ENCODE results near the gene F2R.
"Not testable (repeated sequence)": the region's sequence is repeated elsewhere in the genome, so short reads cannot be mapped to it uniquely, and the experiment has no call there.

Gene F2R

DNA sequence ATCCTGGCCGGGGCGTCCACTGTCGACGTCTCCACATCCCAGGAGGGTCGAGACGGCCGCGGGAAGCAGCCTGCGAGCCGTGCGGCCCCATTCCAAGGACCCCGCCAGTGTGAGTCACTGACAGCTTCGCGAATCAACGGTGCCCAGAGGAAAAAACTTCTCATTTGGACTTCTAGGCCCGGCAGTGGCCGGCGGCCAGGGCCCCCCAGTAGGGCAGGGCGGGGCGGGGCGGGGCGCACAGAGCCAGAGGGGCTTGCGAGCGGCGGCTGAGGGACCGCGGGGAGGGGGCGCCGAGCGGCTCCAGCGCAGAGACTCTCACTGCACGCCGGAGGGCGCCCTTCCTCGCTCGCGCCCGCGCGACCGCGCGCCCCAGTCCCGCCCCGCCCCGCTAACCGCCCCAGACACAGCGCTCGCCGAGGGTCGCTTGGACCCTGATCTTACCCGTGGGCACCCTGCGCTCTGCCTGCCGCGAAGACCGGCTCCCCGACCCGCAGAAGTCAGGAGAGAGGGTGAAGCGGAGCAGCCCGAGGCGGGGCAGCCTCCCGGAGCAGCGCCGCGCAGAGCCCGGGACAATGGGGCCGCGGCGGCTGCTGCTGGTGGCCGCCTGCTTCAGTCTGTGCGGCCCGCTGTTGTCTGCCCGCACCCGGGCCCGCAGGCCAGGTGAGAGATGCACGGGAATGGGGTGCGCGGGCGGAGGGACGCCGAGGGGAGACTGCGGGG, at the start of gene F2R:
F2R (plus strand) TSS at position 391 of the 720 bp plus-strand sequence; CDS start at position 573, 182 bp downstream.
- peak; percentile 34 for DNase-seq (ENCODE audit: low spot score)

DNA sequence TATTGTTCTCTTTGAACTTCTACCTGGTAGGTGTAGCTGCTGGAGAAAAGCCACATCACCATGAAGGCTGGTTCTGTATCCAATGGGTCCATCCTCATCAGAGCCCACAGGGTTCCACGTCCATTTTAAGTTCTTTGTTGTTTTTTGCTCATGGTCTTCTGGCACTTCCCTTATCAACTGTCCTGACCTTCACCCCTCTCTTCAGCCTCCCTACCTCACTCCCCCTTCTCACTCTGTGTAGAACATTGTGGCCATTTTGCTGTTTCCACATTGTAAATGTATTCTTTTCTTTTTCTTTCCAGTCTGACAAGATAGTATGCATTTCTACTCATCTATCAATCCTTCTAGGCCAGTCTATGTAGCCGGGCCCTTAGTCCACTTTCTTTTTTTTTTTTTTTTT, 48.4 kb upstream of the F2R start:
- no peak for DNase-seq (ENCODE audit: low spot score)

DNA sequence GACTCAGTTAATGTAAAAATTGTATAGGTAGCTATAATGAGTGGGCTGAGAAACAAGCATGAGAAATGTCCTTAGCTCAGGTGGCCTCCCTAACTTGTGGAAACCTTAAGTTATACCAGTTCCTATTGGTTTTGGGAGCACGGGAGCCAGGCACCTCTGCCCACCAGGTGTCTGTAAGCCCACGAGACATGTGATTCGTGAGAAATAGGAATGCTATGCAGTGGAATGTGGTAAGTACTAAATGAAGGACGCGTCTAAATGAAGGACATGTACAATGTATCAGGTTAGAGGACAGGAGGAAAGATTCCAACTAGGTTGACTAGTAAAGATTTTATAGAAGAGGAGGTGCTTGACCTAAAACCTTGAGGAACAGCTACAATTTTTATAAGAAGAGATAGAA, 46.7 kb upstream of the F2R start:
- DNase-seq (ENCODE audit: low spot score) = no peak

DNA sequence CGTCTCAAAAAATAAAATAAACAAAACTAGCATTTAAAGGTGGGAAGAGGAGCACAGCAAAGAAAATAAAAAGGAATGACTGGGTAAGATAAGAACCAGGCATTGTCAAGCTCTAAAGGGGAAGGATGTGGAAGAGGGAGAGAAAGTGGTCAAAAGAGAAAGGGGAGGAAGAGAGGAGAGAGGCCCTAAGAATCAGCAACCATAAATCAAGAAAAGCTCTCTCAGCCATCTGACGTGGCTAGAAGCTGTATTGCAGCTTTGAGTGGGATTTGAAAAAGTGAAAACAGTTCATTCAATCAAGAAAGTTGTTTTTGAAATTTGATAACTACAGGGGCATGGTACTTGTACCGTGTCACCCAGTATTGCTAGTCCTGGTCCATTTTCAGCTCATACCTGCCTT, 45.4 kb upstream of the F2R start:
- DNase-seq (ENCODE audit: low spot score) = no peak

DNA sequence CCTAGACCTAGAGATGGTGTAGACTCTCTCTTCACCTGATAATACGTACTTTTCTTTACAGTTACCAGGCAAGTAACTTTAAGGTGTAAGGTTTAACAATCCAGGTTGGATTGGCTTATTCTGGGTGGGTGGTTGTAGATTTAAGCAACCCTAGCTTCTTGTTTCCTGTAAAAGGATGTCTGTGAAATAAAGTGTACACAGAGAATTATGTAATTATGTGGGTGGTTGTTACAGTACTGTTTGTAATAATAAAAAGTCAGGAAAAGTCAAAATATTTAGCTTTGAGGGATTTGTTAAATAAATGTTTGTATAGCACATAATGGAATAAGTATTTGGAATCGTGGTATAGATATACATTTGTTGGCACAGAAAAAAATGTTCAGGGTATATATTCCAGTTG, 43.7 kb upstream of the F2R start:
- no peak for DNase-seq (ENCODE audit: low spot score)

DNA sequence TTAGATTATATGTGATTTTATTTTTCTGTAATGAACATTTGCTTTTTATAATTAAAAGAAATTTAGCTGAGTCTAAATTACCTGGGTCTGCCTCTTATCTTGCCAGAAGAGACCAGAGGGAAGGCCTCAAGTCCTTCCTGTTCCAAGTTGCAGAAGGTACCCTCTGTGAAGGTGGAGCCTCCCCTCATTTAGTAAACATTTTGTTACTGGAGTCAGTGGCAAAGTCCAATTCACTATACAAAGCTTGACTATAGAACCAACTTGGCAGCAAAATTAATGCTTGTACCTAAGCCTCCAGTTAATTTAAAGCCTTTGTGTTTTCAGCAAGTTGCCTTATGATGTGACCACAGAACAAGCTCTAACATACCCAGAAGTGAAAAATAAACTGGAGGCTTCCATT, 42.8 kb upstream of the F2R start:
- DNase-seq (ENCODE audit: low spot score) = no peak

DNA sequence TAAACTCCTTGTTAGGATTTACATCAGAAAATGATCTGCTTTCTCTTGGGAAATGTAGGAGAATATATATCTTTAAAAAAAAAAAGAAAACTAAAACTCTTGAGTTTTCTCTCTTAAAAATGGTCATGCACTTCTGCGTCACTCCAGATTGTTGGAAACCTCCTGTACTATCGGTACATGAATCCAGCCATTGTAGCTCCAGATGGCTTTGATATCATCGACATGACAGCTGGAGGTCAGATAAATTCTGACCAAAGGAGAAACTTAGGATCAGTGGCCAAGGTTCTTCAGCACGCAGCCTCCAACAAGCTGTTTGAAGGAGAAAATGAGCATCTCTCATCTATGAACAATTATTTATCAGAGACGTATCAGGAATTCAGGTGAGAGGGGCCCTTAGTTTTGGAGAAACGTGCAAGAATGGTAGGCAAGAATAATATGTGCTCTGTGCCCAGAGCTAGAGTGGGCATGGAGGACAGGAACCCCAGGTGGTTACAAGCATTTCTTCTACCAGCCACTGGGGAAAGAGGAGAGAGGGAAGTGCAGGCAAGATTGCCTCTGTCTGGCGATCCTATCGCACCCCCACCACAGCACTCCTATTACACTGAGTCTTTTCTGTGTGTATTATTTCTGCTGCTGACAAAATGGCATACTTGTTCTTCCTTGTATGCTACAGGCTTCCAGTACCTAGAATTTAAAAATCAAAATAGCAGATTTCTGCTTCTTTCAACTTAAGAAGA, 41.4 kb upstream of the F2R start:
- no peak for DNase-seq (ENCODE audit: low spot score)

DNA sequence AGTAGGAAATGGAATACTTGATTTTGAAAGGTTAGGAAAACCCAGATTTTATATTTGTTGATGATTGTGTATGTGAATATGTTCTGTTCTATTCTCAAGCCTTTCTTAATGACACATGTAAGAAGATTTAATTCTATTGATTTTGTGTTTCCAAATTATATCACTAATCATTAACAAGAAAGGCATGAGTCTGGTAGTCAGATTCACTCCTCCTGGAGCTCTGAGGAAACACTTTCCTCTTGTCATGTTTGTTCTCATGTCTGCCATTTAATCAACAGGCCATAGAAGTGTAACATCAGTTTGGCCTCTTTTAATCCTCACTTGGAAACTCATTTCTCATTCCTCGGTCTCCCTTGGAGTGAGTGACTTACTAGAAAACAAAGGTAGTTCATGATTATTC, 40.6 kb upstream of the F2R start:
- no peak for DNase-seq (ENCODE audit: low spot score)

DNA sequence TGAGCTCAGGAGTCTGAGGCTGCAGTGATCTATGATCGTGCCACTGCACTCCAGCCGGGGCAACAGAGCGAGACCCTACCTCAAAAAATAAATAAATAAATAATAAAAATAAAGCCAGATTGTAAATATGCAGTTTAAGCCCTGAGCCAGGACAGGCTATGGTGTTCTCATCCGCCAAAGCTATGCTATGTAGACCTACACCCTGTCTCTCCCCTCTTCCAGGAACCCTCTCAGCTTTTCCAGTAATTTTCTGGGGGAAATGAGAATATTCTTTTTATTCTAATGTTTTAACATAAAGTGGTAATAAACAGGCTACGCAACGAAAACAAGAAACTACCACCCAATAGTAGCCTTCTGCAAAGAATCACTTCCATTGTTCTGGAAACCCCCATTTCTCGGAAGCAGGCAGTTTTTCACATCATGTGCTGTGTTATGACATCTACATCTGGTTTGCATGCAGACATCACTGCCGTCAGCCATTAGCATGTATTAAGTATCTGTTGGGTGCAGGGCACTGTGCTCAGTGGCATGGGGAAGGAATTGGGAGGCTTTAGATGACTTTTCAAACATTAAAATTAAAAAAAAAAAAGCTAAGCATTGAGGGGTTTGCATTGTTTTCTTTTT, 38.0 kb upstream of the F2R start:
- no peak for DNase-seq (ENCODE audit: low spot score)

DNA sequence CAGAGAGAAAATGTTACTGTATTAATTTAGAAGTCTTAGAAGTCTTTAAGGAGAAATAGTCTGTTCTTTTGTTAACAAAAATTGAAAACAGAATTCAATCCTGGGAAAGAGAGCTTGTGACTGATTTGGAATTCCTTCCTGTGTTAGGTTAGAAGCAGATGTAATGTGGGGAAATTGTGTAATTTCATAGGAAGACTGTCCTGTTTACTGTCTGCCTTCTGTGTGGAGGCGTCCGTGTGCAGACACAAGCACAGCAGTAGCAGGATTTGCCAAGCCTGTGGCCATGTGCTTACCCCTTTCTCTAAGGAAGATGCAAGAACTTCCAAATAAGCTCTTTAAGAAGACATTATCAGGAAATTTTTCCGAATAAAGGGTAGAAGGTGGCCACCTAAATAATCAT, 36.7 kb upstream of the F2R start:
- no peak for DNase-seq (ENCODE audit: low spot score)

DNA sequence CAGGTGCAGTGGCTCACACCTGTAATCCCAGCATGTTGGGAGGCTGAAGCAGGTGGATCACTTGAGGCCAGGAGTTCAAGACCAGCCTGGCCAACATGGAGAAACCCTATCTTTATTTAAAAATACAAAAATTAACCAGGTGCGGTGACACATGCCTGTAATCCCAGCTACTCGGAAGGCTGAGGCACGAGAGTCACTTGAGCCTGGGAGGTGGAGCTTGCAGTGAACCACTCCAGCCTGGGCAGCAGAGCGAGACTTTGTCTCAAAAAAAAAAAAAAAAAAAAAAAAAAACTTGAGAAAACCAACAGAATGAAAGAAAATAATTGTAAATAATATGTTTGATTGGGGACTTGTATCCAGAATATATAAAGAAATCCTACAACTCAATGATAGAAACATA, 35.1 kb upstream of the F2R start:
- not testable (repeated sequence) for DNase-seq (ENCODE audit: low spot score)

DNA sequence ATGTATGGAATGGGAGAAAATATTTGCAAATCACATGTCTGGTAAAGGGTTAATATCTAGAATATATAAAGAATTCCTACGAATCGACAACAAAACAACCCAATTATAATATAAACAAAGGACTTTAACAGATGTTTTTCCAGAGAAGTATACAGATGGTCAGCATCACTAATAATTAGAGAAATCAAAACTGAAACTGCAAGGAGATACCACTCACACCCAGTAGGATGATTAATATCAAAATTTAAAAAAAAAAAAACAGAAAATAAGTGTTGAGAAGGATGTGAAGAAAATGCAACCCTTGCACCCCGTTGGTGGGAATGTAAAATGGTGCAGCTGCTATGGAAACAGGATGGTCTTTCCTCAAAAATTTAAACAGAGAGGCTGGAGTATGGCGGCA, 34.6 kb upstream of the F2R start:
- no peak for DNase-seq (ENCODE audit: low spot score)

DNA sequence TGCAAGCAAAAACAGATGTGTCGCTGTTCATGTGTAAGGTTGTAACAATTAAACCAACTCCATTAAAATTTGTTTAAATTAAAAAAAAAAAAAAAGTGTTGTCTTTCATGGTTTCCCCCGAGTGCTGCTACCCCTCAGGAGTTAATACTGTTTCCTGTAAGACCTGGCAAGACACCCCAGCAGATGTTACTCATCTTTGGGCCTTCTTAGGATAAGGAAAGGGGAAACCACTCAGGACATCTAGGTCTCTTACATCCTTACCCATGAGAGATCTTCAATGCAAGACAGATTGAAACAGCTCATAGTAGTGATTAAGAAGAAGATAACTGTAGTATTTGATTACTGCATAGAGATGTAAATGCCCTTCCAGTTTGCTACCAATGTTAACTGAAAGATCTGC, 33.5 kb upstream of the F2R start:
- no peak for DNase-seq (ENCODE audit: low spot score)

DNA sequence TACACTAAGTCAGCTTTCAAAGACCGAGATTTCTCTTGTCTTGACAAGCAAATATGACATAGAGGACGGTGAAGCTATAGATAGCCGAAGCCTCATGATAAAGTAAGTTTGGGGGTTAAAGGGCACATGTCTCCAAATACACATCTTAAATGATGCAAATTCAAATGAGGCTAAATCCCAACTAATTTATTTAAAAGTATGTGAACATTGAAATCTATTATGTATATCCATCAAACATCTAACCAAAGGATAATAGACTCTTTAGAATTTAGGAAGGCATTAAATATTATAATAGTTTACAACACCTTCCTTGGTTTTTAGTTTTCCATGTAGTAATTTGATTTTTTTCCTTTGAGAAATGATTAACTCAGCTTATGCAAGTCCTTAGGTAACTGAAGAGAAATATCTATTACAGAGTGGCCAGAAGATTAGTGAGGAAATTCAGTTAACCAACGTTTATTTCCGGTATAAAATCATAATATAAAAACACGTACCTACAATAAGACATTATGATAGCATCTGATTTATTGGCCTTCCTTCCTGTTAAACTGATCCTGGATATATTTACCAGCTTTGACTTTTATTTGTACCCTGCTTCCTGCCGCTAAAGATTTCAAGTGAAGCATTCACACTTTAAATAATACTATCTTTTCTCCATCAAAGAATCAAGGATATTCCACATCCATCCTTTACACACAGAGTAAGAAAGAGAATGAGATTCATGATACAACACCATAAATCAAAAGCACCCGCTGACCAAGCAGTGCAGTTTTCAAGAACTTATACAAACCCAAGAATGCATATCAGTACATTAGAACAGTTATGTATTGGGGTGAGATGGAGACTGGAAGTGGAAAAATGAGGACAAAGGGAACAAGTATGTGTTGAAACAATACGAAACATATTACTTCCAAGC, 31.9 kb upstream of the F2R start:
- no peak for DNase-seq (ENCODE audit: low spot score)

DNA sequence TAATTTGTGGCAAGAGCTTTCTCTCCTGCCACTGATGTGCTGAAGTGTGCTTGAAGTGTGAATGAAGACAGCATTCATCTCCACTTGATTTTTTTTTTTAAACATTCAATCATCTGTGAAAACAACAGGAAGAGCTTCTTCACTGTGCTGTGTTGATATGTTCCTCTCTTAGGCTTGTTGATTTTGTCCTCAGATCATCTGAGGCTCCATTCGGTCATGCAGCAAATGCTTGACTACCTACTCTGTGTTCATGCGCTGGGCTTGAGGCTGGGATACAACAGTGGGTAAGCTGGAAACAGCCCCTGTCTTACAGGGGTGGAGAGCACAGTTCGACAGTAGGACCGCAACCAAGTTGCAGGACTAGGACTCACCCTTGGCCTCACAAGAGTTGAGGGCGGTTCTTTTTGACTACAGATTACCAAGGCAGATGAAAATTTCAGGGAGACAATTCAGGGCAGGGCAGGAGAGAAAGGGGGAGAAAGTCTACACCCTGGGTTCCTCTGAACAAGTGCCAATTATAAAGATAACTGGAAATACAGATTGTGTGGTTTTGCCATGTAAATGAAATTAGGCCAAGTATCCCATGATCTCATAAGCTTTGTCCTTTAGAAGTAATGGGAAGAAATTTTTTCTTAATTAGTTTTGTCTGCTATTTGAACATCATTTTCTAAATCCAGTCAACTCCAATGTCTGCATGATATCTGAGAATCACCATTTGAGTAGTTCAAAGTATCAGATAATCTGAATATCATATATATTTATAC, 31.0 kb upstream of the F2R start:
- DNase-seq (ENCODE audit: low spot score) = no peak

DNA sequence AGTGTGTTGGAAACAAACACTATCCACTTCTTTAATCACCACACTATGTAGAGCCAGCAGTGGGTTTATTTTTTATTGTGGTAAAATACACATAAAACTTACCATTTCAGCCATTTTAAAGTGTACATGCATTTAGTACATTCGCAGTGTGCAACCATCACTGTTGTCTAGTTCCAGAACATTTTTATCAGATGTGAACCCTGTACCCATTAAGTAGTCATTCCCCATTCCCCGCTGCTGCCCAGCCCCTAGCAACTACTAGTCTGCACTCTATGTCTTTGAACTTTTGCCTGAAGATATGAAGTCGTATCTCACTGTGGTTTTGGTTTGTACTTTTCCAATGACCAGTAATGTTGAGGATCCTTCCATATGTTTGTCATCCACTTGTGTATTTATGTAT, 30.2 kb upstream of the F2R start:
- DNase-seq (ENCODE audit: low spot score) = no peak

DNA sequence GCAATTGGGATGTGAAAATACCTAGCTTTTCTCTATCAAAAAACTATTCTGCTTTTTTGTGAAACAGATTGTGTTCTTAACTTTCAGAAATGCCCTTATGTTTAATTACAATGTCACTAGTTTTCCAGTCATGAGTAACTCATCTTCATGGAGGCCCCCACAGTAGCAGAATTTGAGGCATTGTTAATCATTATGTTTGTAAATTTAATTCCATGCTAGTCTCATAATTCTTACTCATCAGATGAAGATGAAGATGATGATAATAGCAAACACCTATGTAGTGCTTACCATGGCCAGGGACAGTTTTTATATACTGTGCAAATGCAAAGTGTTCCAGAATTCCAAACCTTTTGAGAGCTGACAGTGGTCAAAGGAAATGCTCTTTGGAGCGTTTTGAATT, 27.7 kb upstream of the F2R start:
- no peak for DNase-seq (ENCODE audit: low spot score)

DNA sequence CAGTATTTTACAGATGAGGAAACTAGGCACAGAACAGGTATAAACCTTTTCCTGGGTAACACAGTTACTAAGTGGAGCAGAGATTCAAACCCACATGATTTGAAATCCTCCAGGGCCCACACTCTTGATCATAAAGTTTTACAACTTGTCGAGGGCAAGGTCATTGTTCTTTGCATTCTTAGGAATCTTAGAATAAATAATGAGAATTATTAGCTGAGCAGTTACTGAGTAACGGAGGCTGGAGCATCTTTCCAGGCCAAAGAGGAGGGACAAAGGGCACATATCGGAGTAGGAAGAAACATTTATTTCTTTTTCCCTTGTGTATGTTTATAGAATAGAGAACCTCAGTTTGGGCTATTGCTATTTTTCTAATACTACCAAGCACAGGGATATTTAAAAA, 27.1 kb upstream of the F2R start:
- no peak for DNase-seq (ENCODE audit: low spot score)

DNA sequence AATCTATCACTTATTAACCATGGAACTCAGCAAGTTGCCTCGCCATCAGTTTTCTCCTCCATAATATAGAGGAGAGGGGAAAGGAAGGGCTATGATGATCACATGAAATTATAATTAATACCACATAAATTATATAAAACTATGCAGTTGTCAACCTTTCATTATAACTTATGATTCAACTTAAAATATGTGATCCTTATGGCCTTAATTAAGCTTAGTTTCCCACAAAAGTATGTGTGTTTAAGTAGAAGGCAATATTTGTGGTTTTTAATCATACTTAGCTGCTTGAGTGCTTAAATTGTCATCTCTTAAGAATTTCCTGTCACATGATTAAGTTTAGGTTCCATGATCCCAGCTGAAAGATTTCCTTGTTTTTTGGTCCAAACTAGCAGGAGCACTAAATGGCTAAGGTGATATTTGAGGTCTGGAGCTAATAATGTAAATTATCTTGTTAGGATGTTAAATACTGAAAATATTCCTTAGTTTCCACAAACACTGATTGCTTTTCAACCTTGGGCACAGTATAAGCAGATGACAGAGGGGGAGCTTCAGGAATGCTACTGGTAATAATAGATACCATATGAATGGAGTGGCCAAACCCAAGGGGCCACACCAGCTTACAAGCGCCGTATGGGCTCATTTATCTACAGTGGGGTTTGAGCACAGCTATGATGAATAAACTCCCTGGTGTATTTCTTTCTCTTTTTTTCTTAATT, 26.4 kb upstream of the F2R start:
- no peak for DNase-seq (ENCODE audit: low spot score)

DNA sequence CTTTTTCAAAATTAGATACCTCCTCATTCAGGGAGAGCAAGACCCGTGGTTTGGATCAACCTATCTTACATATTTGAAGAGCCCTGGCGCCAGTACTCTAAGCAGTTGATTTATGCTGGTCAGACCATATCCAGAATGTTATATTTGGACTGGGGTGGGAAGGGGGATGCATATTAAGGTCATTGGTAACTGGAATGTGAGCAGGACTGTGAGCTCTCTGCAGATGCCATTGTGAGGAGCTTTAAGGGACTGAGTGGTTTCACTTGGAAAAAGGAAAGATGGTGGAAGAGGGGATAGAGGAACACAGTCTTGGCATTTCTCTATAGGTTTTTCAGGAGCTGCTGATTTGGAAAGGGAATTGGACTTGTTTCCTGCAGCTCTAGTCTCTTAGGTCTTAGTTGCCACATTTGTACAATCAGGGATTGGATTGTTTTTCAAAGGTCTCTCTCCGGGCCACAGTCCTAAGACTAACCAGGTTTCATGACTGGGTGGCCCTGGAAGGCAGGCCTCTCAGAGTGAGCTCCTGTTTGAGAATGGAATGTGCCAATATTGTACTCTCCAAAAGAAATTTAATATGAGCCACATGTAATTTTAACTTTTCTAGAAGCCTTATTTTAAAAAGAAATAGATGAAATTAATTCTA, 25.8 kb upstream of the F2R start:
- no peak for DNase-seq (ENCODE audit: low spot score)
